Astrocyte of the cerebellum (primary cell): ENCODE data around the gene XXYLT1.

Source experiments
- DNase-seq: peaks from one replicate; pipeline ENCODE4 v3.0.0-alpha.2; 2011; ENCODE audit warnings: low read depth
- H3K4me3 ChIP-seq: 2 replicates; pipeline ENCODE4 v1.5.1; 2011; ENCODE audit warnings: mild to moderate bottlenecking, low read depth, low read length, moderate library complexity
- CTCF ChIP-seq: IDR thresholded peaks from 2 replicates; pipeline ENCODE4 v1.5.1; 2012; ENCODE audit warnings: low read length, low read depth, moderate library complexity, mild to moderate bottlenecking; ENCODE audit errors: missing control alignments
- in situ Hi-C: cut with HindIII; loops from 2 replicates; pipeline ENCODE4 v1.10.0; 2017; ENCODE audit warnings: low sequenced_read_pairs

The XXYLT1 gene

GRCh38 chr3:195170496-195170895 is 100.5 kb downstream of the XXYLT1 start:
- no peak for TF ChIP-seq CTCF
- H3K4me3 ChIP-seq: no peak overlapping the region
- in situ Hi-C loops: no loop called here
- DNase-seq: no peak

- DNase-seq: no peak
Measured at GRCh38 chr3:195169011-195169649, 101.8 kb downstream of the XXYLT1 start.

GRCh38 chr3:195168009-195168762 is 102.8 kb downstream of the XXYLT1 start:
- H3K4me3 ChIP-seq: no peak overlapping the region
- in situ Hi-C loops: no loop called here
- TF ChIP-seq CTCF: no peak
- DNase-seq: no peak

More at GRCh38 chr3:195169011-195169649, 101.8 kb downstream of the XXYLT1 start:
- in situ Hi-C loops: no loop called here
- no peak overlapping the region for H3K4me3 ChIP-seq
- TF ChIP-seq CTCF: no peak

GRCh38 chr3:195165790-195166189 is 105.2 kb downstream of the XXYLT1 start:
- no peak for TF ChIP-seq CTCF
- no peak for DNase-seq
- in situ Hi-C loops: no loop called here
- no peak overlapping the region for H3K4me3 ChIP-seq

GRCh38 chr3:195165265-195165609 is 105.7 kb downstream of the XXYLT1 start:
- in situ Hi-C loops: no loop called here
- TF ChIP-seq CTCF: no peak
- no peak for DNase-seq
- no peak overlapping the region for H3K4me3 ChIP-seq

- TF ChIP-seq CTCF: no peak
- no peak overlapping the region for H3K4me3 ChIP-seq
- in situ Hi-C loops: no loop called here
- DNase-seq: no peak
Measured at GRCh38 chr3:195164573-195165264, 106.2 kb downstream of the XXYLT1 start.
